OCI-LY3 (cell line): Measurements from ENCODE around the gene INTS4.

Experiments used
- H2AFZ ChIP-seq: fragments of 200-600, 300-600 bp; shearing (Covaris generic); 2 replicates; pipeline ENCODE4 v1.6.0; 2014; ENCODE audit warnings: antibody characterized with exemption, low read depth, low read length
- H3K27ac ChIP-seq: fragments of 200-600, 300-600 bp; sonication (generic); 2 replicates; pipeline ENCODE4 v1.5.1; 2014; ENCODE audit warnings: mild to moderate bottlenecking, low read length, moderate library complexity, mixed read lengths
- H3K27me3 ChIP-seq: fragments of 200-600, 300-600 bp; sonication (generic); 2 replicates; pipeline ENCODE4 v1.6.1; 2014; ENCODE audit warnings: low read depth, low read length, mixed read lengths
- H3K36me3 ChIP-seq: fragments of 200-600, 300-600 bp; sonication (generic); replicated peaks from 2 replicates; pipeline ENCODE3; 2014; ENCODE audit warnings: low read depth, low read length, mixed read lengths
- H3K4me1 ChIP-seq: fragments of 300-600, 200-600 bp; sonication (generic); 2 replicates; pipeline ENCODE4 v1.6.1; 2014; ENCODE audit warnings: low read length, mixed read lengths
- H3K4me2 ChIP-seq: fragments of 200-600, 300-600 bp; sonication (generic); 2 replicates; pipeline ENCODE4 v1.6.1; 2014; ENCODE audit warnings: low read length, mixed read lengths
- H3K4me3 ChIP-seq: fragments of 300-600, 200-600 bp; sonication (generic); 2 replicates; pipeline ENCODE4 v1.5.1; 2014; ENCODE audit warnings: antibody characterized with exemption, mild to moderate bottlenecking, low read length, moderate library complexity
- H3K79me2 ChIP-seq: fragments of 300-600, 200-600 bp; shearing (Covaris generic); 2 replicates; pipeline ENCODE4 v1.6.1; 2014; ENCODE audit warnings: mild to moderate bottlenecking, low read length, mixed read lengths
- H3K9ac ChIP-seq: fragments of 300-600, 200-600 bp; shearing (Covaris generic); 2 replicates; pipeline ENCODE4 v1.6.0; 2014; ENCODE audit warnings: mild to moderate bottlenecking, low read length, moderate library complexity
- H3K9me3 ChIP-seq: fragments of 200-600, 300-600 bp; shearing (Covaris generic); 2 replicates; pipeline ENCODE4 v1.6.1; 2014; ENCODE audit warnings: low read length, mixed read lengths; ENCODE audit not compliant: insufficient read depth
- H4K20me1 ChIP-seq: fragments of 200-600, 300-600 bp; sonication (generic); 2 replicates; pipeline ENCODE4 v1.6.1; 2016; ENCODE audit warnings: low read length, mixed read lengths; ENCODE audit not compliant: insufficient read depth
- CTCF ChIP-seq: fragments of 200-600, 300-600 bp; sonication (generic); IDR thresholded peaks from 2 replicates; pipeline ENCODE4 v1.5.1; 2014; ENCODE audit warnings: antibody characterized with exemption, low read length, low read depth
- EZH2phosphoT487 ChIP-seq: fragments of 200-600 bp; shearing (Covaris generic); IDR thresholded peaks from 2 replicates; pipeline ENCODE4 v1.6.1; 2018; ENCODE audit warnings: antibody characterized with exemption, mixed run types, low read depth

INTS4 gene

GRCh38 chr11:78011301-78011700 is 16.8 kb upstream of the INTS4 start:
- Histone ChIP-seq H2AFZ (no peak overlapping the region), H3K9me3 (no peaks in the 10 kb centered on the region), H3K36me3 (no peaks in the 10 kb centered on the region), H3K4me1 (peaks cover 7% of the 10 kb centered on the region), H3K9ac (no peak overlapping the region), H3K27ac (no peak overlapping the region), H3K79me2 (no peaks in the 10 kb centered on the region), H3K4me3 (no peak overlapping the region), H4K20me1 (no peaks in the 10 kb centered on the region), H3K27me3 (no peaks in the 10 kb centered on the region), H3K4me2 (no peak overlapping the region)
- no peak for TF ChIP-seq EZH2phosphoT487
- no peak for TF ChIP-seq CTCF

- no peaks in the 10 kb centered on the region for H3K27me3 ChIP-seq
- TF ChIP-seq CTCF (no peak), EZH2phosphoT487 (no peak)
- no peaks in the 10 kb centered on the region for H3K9me3 ChIP-seq
- H3K4me3 ChIP-seq, result no peak overlapping the region
- H3K9ac ChIP-seq, result no peak overlapping the region
- H3K4me2 ChIP-seq, result no peak overlapping the region
- H4K20me1 ChIP-seq, result no peaks in the 10 kb centered on the region
- peaks cover 7% of the 10 kb centered on the region for H3K4me1 ChIP-seq
- H2AFZ ChIP-seq, result no peak overlapping the region; the same call in 1 of the 2 replicates
- no peaks in the 10 kb centered on the region for H3K36me3 ChIP-seq
- H3K79me2 ChIP-seq, result no peaks in the 10 kb centered on the region
- H3K27ac ChIP-seq, result no peak overlapping the region
Observed at GRCh38 chr11:78010755-78011154, 16.3 kb upstream of the INTS4 start.

GRCh38 chr11:78010304-78010703 is 15.8 kb upstream of the INTS4 start:
- Histone ChIP-seq H3K4me1 (peaks cover 2% of the 10 kb centered on the region), H4K20me1 (no peaks in the 10 kb centered on the region), H3K9ac (no peak overlapping the region), H3K4me3 (no peak overlapping the region), H3K79me2 (no peaks in the 10 kb centered on the region), H3K9me3 (no peaks in the 10 kb centered on the region), H2AFZ (no peak overlapping the region; the same call in 1 of the 2 replicates), H3K27me3 (no peaks in the 10 kb centered on the region), H3K27ac (no peak overlapping the region), H3K36me3 (no peaks in the 10 kb centered on the region), H3K4me2 (no peak overlapping the region)
- TF ChIP-seq CTCF (no peak), EZH2phosphoT487 (no peak)

GRCh38 chr11:78009062-78009461 is 14.6 kb upstream of the INTS4 start:
- no peak overlapping the region for H3K9ac ChIP-seq
- H3K4me2 ChIP-seq, result no peak overlapping the region
- no peaks in the 10 kb centered on the region for H3K4me1 ChIP-seq
- H3K27me3 ChIP-seq, result no peaks in the 10 kb centered on the region
- TF ChIP-seq CTCF (no peak), EZH2phosphoT487 (no peak)
- no peak overlapping the region for H3K4me3 ChIP-seq
- H3K27ac ChIP-seq, result no peak overlapping the region
- no peak overlapping the region for H2AFZ ChIP-seq
- no peaks in the 10 kb centered on the region for H3K79me2 ChIP-seq
- no peaks in the 10 kb centered on the region for H4K20me1 ChIP-seq
- H3K9me3 ChIP-seq, result no peaks in the 10 kb centered on the region
- H3K36me3 ChIP-seq, result no peaks in the 10 kb centered on the region
